Aorta (tissue), 5 donors: Measurements from ENCODE around the gene CFAP61. TPM values are rescaled to one million over a fixed set of nuclear protein-coding genes. Genes with fewer than 3 reads are reported as not detected.

Experiments used
- ATAC-seq: fragments of 200-7000 bp; cut with Tn5 transposase; one replicate; pipeline ENCODE4 v1.9.1; 2022; ENCODE audit warnings: moderate library complexity; ENCODE audit not compliant: low FRiP score
- DNase-seq, 2 donors: peaks; one replicate each; pipeline ENCODE4 v3.0.0-alpha.2; 2020
- H3K27ac ChIP-seq, 2 donors: one replicate each; pipeline ENCODE4 v1.5.1; 2013; ENCODE audit warnings: low read length in 2 of 2, mild to moderate bottlenecking in 2 of 2, moderate library complexity in 2 of 2, control low read depth in 1 of 2, inconsistent platforms in 1 of 2, low read depth in 1 of 2
- H3K27me3 ChIP-seq, 2 donors: one replicate each; pipeline ENCODE4 v1.6.1; 2013; ENCODE audit warnings: control low read depth in 1 of 2, low read length in 1 of 2, mild to moderate bottlenecking in 1 of 2, moderate library complexity in 1 of 2; ENCODE audit not compliant: insufficient read depth in 2 of 2, control insufficient read depth in 1 of 2
- H3K36me3 ChIP-seq, 2 donors: one replicate each; pipeline ENCODE4 v1.6.1; 2013; ENCODE audit warnings: control low read depth in 1 of 2, low read length in 1 of 2, mild to moderate bottlenecking in 1 of 2; ENCODE audit not compliant: insufficient read depth in 2 of 2, control insufficient read depth in 1 of 2
- H3K4me1 ChIP-seq, 2 donors: one replicate each; pipeline ENCODE4 v1.6.1; 2013; ENCODE audit warnings: low read length in 2 of 2, control low read depth in 1 of 2, mild to moderate bottlenecking in 1 of 2, moderate library complexity in 1 of 2; ENCODE audit not compliant: insufficient read depth in 2 of 2, control insufficient read depth in 1 of 2
- H3K4me3 ChIP-seq, 2 donors: one replicate each; pipeline ENCODE4 v1.5.1; 2013; ENCODE audit warnings: low read length in 2 of 2, control low read depth in 1 of 2, mild to moderate bottlenecking in 1 of 2
- H3K9me3 ChIP-seq: one replicate; pipeline ENCODE4 v1.6.1; 2013; ENCODE audit warnings: mild to moderate bottlenecking, low read length; ENCODE audit not compliant: control insufficient read depth
- WGBS, 2 donors: extraction: QIAGEN DNeasy Blood & Tissue Kit; methylation state at CpG; one replicate each; pipeline ENCODE4 v1.1.7; 2013; 5-methylcytosine and 5-hydroxymethylcytosine counted together
- intact Hi-C, 2 donors: fragments of 100-400 bp; cut with DNase I; formaldehyde crosslinking; loops; one replicate each; pipeline versions ENCODE4 v1.14.2 to v1.15.0; 2022
- polyA plus RNA-seq, 2 donors: library from polyadenylated mRNA; stranded (reverse); fragments of 200-250 nt; gene quantifications; one replicate each; pipeline ENCODE4 v1.2.3, GENCODE V29; 2013
- total RNA-seq, 2 donors: library from RNA; stranded (reverse); fragmentation: NEBNext Ultra II Directional; extraction: Animal tissue kit (Norgen Biotek cat#: 25700); gene quantifications; one replicate each; pipeline ENCODE4 v1.2.1, GENCODE V29; 2021
- donor health status: healthy with polysubstance abuse.
- donor health status: Bipolar disorder and iron deficiency.
- donor health status: DM: no; HTN: no; CAD: no.
- donor health status: DM: no; HTN: no; CAD: no.
- donor health status: DM: yes; HTN: yes; CAD: no.

The CFAP61 gene
- total and polyA plus RNA-seq, 4 donors = 0.18 to 2.0 (median 0.91) TPM; not detected in 1

DNA sequence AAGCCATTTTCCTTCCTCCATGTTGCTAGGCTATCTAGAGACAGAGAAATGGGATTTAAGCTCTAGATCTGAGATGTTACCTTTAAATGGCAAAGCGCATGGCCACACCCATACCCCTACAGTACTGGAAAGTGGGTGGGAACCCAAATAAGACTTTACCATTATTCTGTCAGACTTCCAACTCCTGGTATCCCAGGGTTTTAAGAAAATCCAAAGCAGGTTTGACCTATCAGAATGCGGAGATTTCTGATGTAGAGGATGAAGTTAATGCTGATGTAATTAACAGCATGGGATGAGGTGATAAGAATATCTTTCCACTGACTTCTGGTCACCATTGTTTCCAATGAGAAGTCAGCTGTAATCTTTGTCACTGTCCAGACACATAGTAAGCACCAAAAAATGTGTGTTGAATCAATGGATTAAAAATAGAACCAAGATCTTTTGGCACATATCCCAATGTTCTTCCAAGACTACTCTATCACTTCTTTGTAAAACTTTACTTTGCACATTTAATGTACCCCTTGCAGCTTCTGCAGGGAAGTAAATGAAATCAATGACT lies 174.8 kb downstream of the CFAP61 start:
- intact Hi-C loops = no loop called here
- no peak for DNase-seq
- 86 to 93% methylated on average over 2 of the region's 2 CpGs for WGBS, 2 donors

DNA sequence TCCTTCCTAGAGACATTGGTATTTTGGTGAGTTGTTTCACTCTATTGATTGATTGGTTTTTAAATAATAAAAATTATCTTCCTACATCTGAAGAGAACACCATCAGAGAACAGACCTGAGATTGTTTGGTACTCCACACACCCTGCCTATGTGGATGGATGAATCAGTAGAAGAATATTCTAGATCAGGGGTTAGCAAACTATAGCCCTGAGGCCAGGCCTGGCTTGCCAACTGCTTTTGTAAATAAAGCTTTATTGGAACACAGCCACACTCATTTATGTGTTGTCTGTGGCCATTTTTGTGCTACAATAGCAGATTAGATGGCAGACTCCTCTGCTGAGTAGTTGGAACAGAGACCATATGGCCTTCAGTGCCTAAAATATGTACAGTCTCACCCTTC lies 176.0 kb downstream of the CFAP61 start:
- Histone ChIP-seq H3K27me3 (no peaks in the 10 kb centered on the region), H3K9me3 (no peaks in the 10 kb centered on the region), H3K4me1 (no peaks in the 10 kb centered on the region), H3K27ac (no peak overlapping the region), H3K4me3 (no peak overlapping the region), H3K36me3 (no peaks in the 10 kb centered on the region)
- no peak for DNase-seq
- intact Hi-C loops = no loop called here
- ATAC-seq = no peak

More for the DNA sequence above, 174.8 kb downstream of the CFAP61 start:
- H3K9me3 ChIP-seq = no peaks in the 10 kb centered on the region
- ATAC-seq = no peak
- no peak overlapping the region for H3K27ac ChIP-seq
- no peaks in the 10 kb centered on the region for H3K27me3 ChIP-seq
- H3K4me1 ChIP-seq = no peaks in the 10 kb centered on the region
- H3K4me3 ChIP-seq = no peak overlapping the region
- no peaks in the 10 kb centered on the region for H3K36me3 ChIP-seq

DNA sequence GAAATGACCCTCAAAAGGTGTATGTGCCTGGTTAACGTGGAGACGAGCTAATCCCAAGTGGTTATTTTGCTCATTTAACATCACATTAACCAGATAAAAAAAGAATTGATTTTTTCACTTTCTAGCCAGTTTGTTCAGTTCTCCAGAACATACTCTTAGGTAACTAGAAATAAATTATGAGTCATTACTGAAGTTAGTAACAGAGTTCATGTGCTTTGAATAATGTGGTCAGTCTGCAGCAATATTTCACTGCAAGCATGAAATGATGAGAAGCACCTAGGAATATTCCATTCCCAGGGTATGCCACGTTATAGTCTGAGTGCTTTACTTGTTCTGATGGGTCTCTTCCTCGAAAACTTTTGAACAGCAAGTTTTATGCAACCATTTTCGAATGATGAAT lies 177.3 kb downstream of the CFAP61 start:
- H3K9me3 ChIP-seq = no peaks in the 10 kb centered on the region
- no peak overlapping the region for H3K27ac ChIP-seq
- DNase-seq (no peak), ATAC-seq (no peak)
- no peaks in the 10 kb centered on the region for H3K27me3 ChIP-seq
- no peaks in the 10 kb centered on the region for H3K36me3 ChIP-seq
- WGBS, 2 donors = 39 to 55% methylated on average over 5 of the region's 5 CpGs
- no peaks in the 10 kb centered on the region for H3K4me1 ChIP-seq
- no peak overlapping the region for H3K4me3 ChIP-seq
- intact Hi-C loops = no loop called here

DNA sequence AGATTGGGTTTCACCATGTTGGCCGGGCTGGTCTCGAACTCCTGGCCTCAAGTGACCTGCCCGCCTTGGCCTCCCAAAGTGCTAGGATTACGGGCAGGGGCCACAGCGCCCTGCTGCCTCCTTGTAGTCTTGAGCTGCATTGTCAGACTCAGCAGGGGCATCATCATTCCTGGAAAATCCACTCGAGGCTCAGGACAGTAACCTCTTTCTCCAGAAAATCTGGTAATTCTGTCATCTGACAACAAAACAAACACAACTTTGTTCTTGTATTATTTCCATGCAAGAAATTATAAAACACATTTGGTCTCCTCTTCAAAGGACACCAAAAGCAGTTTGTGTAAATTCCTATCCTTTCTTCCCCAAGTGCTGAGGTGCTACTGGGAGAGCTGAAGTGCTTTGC lies 178.4 kb downstream of the CFAP61 start:
- Histone ChIP-seq H3K4me3 (no peak overlapping the region), H3K27me3 (no peaks in the 10 kb centered on the region), H3K36me3 (no peaks in the 10 kb centered on the region), H3K9me3 (no peaks in the 10 kb centered on the region), H3K4me1 (no peaks in the 10 kb centered on the region), H3K27ac (no peak overlapping the region)
- intact Hi-C loops = no loop called here
- DNase-seq (no peak), ATAC-seq (no peak)
- 83 to 84% methylated on average over 6 of the region's 6 CpGs for WGBS, 2 donors

DNA sequence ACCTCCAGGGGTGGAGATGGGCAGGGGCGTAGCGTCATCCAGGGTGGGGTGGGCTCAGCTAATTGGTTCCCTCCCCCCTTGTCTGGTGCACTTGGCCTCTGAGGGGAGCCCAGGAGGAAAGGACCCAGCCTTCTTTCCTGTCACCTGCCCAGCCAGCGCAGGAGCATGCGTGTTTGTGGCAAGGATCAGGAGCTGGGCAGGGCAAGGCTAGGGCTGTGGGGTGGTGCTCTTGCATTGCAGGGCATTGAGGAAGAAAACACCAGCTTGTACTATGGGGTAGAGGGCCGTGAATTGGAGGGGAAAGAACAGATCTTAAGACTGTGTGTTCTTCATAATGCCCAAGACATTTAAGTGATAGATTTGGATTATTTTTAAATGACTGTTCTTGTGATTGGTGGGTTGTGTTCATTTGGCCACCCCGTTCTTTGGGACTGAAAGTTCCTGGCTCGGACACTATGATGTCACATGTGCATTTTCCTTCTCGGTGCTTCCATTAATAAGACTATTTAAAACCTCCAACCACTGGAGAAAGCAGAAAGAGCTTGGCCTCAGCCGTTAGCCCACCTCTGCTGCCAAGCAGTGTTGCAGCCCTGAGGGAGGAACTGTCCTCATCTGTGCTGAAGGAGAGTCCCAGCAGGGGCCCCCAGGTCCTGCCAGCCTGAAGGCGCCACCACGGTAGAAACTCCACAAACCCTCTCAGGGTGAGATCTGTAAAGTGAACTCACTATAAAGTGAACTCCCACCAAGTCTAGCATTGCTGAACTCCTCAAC lies 179.4 kb downstream of the CFAP61 start:
- ATAC-seq (no peak), DNase-seq (no peak)
- Histone ChIP-seq H3K4me1 (no peaks in the 10 kb centered on the region), H3K4me3 (no peak overlapping the region), H3K9me3 (no peaks in the 10 kb centered on the region), H3K27me3 (no peaks in the 10 kb centered on the region), H3K27ac (peak overlapping the region in 1 of 2 donors; percentile 12), H3K36me3 (no peaks in the 10 kb centered on the region)
- intact Hi-C loops = no loop called here
- WGBS, 2 donors = 59% methylated on average over 11 of the region's 11 CpGs

DNA sequence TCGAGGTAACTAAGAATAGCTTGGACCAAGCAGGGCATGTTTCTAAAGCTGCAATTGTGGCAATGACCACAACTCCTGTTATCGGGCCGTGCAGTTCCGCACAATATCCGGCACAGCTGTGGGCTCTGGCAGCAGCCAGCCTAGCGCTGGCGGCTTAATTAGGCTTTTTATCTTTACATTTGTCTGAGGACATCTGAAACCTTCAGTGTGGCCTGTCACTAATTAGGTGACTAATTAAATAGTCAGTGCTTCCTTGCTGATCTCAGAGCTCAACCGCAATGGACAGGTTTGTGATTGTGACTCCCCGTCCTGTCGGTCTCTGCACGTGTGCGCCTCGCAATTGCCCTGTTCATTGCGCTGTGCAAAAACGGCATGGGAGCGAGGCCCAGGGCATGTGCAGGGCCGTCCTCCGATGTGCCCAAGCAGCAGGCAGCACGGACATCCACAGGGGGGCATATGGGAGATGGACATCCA lies 180.7 kb downstream of the CFAP61 start:
- Histone ChIP-seq H3K36me3 (no peaks in the 10 kb centered on the region), H3K27ac (no peak overlapping the region), H3K27me3 (no peaks in the 10 kb centered on the region), H3K4me1 (no peaks in the 10 kb centered on the region), H3K4me3 (no peak overlapping the region), H3K9me3 (no peaks in the 10 kb centered on the region)
- intact Hi-C loops = no loop called here
- ATAC-seq (peak; percentile 43), DNase-seq (no peak)
- WGBS, 2 donors = 81 to 87% methylated on average over 19 of the region's 19 CpGs

DNA sequence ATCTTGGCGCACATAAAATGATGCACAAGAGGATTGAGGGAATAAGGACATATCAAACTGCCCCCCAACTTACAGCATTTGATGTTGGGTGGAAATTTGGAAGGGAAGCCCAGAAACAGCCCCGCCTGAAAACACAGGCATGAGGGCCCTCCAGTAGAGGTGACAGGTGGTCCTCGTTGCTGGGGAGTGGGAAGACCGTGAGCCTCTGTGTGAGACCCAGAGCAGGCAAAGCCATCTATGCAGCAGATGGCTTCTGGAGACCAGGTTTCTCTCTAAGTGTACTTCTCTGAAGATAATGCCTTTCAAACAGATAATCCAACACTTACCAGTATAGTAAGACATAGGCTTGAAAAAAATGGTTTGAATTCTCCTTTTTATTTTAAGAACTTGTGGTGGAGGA lies 183.3 kb downstream of the CFAP61 start:
- intact Hi-C loops = loop anchor here (2.0 to 5.0 kb wide), 2 partner anchors 151 to 153 kb away; no protein-coding TSS in a partner anchor
- 84 to 89% methylated on average over 4 of the region's 4 CpGs for WGBS, 2 donors

DNA sequence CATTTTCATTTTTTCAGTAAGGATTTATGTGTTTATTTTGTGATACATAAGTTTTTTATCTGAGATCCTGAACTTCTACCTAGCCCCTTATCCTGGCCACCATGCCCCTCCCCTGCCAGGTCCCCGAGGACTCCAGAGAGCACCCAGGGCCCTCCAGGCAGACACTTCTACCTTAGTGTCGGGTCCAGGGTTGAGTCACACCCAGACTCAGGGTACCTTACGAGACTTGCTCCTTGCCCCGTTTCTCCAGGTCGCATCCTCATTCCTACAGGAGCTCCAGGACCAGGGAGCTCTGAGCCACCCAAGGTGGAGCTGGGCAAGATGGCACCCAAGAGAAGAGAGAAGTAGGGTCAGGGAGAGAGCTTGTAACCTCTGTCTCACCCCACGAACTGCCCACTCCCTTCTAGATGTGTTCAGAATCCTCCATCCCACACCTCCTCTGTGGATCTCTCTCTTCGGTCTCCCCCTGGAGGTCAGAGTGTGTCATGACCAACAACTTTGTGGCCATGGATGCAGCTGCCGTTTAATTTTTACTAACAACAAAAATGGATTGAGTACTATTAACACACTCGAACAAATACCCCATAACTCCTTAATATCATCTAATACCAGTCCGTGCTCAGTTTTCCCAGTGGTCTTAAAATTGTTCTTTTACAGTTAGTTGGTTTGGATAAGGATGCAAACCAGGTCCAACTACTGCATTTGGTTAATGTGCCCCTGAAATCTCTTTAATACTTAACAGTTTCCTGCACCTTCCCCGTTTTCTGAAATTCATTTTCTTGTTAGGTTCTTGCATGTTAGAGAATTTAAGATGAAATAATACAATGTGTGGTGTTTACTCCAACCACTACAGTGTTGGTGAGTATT lies 185.0 kb downstream of the CFAP61 start:
- Histone ChIP-seq H3K4me1 (no peaks in the 10 kb centered on the region), H3K27me3 (no peaks in the 10 kb centered on the region), H3K36me3 (no peaks in the 10 kb centered on the region), H3K9me3 (no peaks in the 10 kb centered on the region), H3K4me3 (no peak overlapping the region), H3K27ac (no peak overlapping the region)
- intact Hi-C loops = loop anchor here (2.0 to 5.0 kb wide), 2 partner anchors 153 to 155 kb away; no protein-coding TSS in a partner anchor
- DNase-seq (no peak), ATAC-seq (no peak)
- WGBS, 2 donors = 38% methylated on average over 11 of the region's 11 CpGs

More for the DNA sequence above, 183.3 kb downstream of the CFAP61 start:
- Histone ChIP-seq H3K4me3 (no peak overlapping the region), H3K9me3 (no peaks in the 10 kb centered on the region), H3K27ac (no peak overlapping the region), H3K4me1 (no peaks in the 10 kb centered on the region), H3K36me3 (no peaks in the 10 kb centered on the region), H3K27me3 (no peaks in the 10 kb centered on the region)
- no peak for ATAC-seq
- DNase-seq = no peak
